ENCODE measurements around the gene CERK. TPM values are rescaled to one million over a fixed set of nuclear protein-coding genes. Genes with fewer than 3 reads are reported as not detected.
A peak's percentile ranks its signal among the peaks of the same experiment; 100 is the strongest.

CERK gene
- total and polyA plus RNA-seq, 2 of the 13 experiments (the other 11 are each of a cell fraction or from before 2014, with no cell fraction given) = 40.3 to 41.9 TPM

DNA sequence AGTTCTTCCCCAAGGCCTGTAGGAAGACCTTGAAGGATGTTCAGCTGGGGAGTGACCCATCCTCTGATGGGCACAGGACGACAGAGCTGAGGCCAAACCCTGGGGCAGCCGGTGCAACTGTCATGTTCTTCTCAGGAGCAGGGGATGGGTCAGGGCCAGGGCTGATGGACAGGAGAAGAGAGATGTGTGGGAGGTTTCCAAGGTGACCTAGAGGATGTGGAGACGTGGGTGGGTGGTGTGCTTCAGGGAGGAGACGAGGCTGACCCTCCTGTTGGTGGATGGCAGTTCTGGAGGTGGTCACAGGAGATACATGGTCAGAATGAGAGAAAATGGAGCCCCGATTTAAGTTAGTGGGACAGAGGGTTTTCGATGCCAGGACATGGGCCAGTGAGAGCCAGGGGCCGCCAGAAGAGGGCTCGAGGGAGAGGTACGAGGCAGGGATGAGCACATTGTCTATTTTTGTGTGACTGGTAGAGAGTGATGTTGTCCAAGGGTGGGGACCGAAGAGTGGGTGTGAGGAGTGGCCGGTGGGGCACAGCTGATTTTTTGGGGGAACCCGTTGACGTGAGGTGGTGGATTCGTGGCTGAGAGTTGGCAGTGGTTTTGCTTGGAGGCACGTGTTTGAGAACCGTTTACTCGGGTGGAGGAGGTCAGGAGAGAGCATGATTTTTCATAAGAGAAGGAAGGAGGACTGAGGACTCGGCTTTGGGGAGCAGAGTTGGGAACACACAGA lies 39.0 kb upstream of the CERK start (continued):
- TF ChIP-seq, protein P1, sequence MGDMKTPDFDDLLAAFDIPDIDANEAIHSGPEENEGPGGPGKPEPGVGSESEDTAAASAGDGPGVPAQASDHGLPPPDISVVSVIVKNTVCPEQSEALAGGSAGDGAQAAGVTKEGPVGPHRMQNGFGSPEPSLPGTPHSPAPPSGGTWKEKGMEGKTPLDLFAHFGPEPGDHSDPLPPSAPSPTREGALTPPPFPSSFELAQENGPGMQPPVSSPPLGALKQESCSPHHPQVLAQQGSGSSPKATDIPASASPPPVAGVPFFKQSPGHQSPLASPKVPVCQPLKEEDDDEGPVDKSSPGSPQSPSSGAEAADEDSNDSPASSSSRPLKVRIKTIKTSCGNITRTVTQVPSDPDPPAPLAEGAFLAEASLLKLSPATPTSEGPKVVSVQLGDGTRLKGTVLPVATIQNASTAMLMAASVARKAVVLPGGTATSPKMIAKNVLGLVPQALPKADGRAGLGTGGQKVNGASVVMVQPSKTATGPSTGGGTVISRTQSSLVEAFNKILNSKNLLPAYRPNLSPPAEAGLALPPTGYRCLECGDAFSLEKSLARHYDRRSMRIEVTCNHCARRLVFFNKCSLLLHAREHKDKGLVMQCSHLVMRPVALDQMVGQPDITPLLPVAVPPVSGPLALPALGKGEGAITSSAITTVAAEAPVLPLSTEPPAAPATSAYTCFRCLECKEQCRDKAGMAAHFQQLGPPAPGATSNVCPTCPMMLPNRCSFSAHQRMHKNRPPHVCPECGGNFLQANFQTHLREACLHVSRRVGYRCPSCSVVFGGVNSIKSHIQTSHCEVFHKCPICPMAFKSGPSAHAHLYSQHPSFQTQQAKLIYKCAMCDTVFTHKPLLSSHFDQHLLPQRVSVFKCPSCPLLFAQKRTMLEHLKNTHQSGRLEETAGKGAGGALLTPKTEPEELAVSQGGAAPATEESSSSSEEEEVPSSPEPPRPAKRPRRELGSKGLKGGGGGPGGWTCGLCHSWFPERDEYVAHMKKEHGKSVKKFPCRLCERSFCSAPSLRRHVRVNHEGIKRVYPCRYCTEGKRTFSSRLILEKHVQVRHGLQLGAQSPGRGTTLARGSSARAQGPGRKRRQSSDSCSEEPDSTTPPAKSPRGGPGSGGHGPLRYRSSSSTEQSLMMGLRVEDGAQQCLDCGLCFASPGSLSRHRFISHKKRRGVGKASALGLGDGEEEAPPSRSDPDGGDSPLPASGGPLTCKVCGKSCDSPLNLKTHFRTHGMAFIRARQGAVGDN (CRISPR knock-in tag; IDR thresholded peaks at IDR 0.05) = peak; percentile 6; the same call in 1 of the 2 replicates
- TF ChIP-seq, protein P2, sequence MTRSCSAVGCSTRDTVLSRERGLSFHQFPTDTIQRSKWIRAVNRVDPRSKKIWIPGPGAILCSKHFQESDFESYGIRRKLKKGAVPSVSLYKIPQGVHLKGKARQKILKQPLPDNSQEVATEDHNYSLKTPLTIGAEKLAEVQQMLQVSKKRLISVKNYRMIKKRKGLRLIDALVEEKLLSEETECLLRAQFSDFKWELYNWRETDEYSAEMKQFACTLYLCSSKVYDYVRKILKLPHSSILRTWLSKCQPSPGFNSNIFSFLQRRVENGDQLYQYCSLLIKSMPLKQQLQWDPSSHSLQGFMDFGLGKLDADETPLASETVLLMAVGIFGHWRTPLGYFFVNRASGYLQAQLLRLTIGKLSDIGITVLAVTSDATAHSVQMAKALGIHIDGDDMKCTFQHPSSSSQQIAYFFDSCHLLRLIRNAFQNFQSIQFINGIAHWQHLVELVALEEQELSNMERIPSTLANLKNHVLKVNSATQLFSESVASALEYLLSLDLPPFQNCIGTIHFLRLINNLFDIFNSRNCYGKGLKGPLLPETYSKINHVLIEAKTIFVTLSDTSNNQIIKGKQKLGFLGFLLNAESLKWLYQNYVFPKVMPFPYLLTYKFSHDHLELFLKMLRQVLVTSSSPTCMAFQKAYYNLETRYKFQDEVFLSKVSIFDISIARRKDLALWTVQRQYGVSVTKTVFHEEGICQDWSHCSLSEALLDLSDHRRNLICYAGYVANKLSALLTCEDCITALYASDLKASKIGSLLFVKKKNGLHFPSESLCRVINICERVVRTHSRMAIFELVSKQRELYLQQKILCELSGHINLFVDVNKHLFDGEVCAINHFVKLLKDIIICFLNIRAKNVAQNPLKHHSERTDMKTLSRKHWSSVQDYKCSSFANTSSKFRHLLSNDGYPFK (CRISPR knock-in tag; IDR thresholded peaks at IDR 0.05; ENCODE audit: borderline replicate concordance) = no peak

All from HepG2 (cell line).